BJ (cell line): ENCODE results near the gene GABRR2. TPM values are rescaled to one million over a fixed set of nuclear protein-coding genes. Genes with fewer than 3 reads are reported as not detected.

Source experiments
- CTCF ChIA-PET: fragments of 350-600 bp; formaldehyde crosslinking; extraction: SDS; loops from one replicate; lab custom pipeline; 2021; ENCODE audit warnings: antibody characterized with exemption, inconsistent platforms; lab: Yijun Ruan, JAX
- POLR2A ChIA-PET: fragments of 300-600 bp; sonication (Branson Sonifier 250); formaldehyde crosslinking; extraction: SDS; loops from one replicate; lab custom pipeline; 2021; ENCODE audit warnings: antibody characterized with exemption; lab: Charles Lee
- DNase-seq: peaks from one replicate; pipeline ENCODE4 v3.0.0-alpha.2; 2011; ENCODE audit warnings: low read depth
- H3K27me3 ChIP-seq: 2 replicates; pipeline ENCODE4 v1.6.0; 2011; ENCODE audit warnings: low read length; ENCODE audit not compliant: control insufficient read depth, insufficient read depth
- H3K36me3 ChIP-seq: 2 replicates; pipeline ENCODE4 v1.5.1; 2011; ENCODE audit warnings: low read length; ENCODE audit not compliant: control insufficient read depth, insufficient read depth
- H3K4me3 ChIP-seq: 2 replicates; pipeline ENCODE4 v1.5.1; 2011; ENCODE audit warnings: low read depth, mild to moderate bottlenecking, control low read depth, low read length
- polyA plus RNA-seq: library from polyadenylated mRNA; depleted of rRNA; stranded (reverse); fragments of >200 nt; gene quantifications from 2 replicates; pipeline ENCODE4 v1.2.3, GENCODE V29; 2011
- TF ChIP-seq, protein P1 (sequence below): IDR thresholded peaks from 2 replicates; pipeline ENCODE4 v1.5.1; 2011; ENCODE audit warnings: low read depth, mild to moderate bottlenecking, control low read depth, inconsistent platforms, low read length, moderate library complexity; ENCODE audit not compliant: insufficient read depth

The GABRR2 gene
- polyA plus RNA-seq, 1 experiment: 0.31 TPM

DNA sequence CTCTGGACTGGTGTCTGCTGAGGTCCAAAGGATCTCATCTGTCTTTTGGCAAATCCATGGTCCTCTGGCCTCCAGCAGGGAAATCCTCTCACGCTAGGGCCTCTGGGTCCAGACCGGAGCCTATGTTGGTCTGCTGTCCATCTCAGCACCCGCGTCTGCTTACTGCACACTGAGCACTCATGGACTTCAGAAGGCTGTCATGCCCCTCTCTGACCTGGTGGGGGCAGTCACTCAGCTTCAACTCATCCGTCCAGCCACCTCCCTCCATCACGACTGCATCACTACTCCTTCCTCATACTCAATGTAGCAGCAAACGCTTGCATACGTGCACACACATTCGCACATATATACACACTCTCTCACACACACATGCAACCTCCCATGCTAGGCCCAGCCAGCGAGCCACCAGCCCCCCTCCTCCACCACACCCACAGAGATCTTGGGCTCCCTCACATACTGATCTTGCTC is 33.3 kb downstream of the GABRR2 start:
- POLR2A ChIA-PET: no interaction called here
- Histone ChIP-seq H3K27me3 (peaks cover 7% of the 10 kb centered on the region), H3K4me3 (no peak overlapping the region), H3K36me3 (no peaks in the 10 kb centered on the region)
- no peak for DNase-seq
- CTCF ChIA-PET: interaction anchor here (1.4 to 1.6 kb wide), 2 partner anchors 11 to 161 kb away, joined by 3 to 4 read pairs; no protein-coding TSS in a partner anchor
- TF ChIP-seq, protein P1, sequence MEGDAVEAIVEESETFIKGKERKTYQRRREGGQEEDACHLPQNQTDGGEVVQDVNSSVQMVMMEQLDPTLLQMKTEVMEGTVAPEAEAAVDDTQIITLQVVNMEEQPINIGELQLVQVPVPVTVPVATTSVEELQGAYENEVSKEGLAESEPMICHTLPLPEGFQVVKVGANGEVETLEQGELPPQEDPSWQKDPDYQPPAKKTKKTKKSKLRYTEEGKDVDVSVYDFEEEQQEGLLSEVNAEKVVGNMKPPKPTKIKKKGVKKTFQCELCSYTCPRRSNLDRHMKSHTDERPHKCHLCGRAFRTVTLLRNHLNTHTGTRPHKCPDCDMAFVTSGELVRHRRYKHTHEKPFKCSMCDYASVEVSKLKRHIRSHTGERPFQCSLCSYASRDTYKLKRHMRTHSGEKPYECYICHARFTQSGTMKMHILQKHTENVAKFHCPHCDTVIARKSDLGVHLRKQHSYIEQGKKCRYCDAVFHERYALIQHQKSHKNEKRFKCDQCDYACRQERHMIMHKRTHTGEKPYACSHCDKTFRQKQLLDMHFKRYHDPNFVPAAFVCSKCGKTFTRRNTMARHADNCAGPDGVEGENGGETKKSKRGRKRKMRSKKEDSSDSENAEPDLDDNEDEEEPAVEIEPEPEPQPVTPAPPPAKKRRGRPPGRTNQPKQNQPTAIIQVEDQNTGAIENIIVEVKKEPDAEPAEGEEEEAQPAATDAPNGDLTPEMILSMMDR: peak; percentile 50

DNA sequence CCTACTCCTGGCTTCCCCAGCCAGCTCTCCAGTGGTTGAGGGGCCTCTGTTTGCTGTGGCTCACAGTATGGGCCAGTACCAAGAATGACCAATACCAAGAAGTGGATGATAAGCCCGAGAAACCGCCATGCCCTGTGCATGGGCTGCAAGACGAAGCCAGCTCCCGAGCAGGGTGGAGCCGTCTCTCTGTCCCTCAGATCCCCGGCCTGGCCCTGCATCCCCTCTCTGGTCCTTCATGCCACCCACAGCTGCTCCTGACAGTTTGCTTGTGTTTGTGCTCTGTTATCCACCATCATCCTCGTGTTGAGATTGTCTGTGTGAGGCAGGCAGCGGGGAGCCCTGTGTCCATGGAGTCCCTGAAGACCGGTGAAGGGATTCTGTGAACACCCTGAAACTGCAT is 36.1 kb downstream of the GABRR2 start:
- no peaks in the 10 kb centered on the region for H3K36me3 ChIP-seq
- DNase-seq: no peak
- no peak overlapping the region for H3K4me3 ChIP-seq
- ChIA-PET POLR2A (no interaction called here), CTCF (interaction anchor here (2.1 kb wide), 1 partner anchor 11 kb away, joined by 6 read pairs; no protein-coding TSS in a partner anchor)
- H3K27me3 ChIP-seq: peaks cover 4% of the 10 kb centered on the region
- TF ChIP-seq, protein P1: no peak

DNA sequence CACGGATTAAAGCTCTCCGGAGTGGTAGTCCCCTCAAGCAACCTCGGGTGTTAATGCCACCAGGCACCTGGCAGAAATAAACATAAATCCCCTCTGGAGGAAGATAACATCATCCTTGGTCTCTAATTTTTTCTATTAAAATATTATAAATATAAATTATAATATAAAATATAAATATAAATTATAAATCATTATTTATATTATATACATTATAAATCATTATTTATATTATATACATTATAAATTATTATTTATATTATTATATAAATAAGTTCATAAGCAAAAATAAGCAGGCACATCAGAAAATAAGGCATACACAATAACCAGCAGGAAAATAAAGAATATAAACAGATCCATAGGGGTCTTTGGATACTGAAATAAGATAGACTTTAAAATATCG is 39.2 kb downstream of the GABRR2 start:
- DNase-seq: no peak
- ChIA-PET CTCF (no interaction called here), POLR2A (no interaction called here)
- Histone ChIP-seq H3K4me3 (no peak overlapping the region), H3K36me3 (no peaks in the 10 kb centered on the region), H3K27me3 (peaks cover 4% of the 10 kb centered on the region)
- TF ChIP-seq, protein P1: no peak

DNA sequence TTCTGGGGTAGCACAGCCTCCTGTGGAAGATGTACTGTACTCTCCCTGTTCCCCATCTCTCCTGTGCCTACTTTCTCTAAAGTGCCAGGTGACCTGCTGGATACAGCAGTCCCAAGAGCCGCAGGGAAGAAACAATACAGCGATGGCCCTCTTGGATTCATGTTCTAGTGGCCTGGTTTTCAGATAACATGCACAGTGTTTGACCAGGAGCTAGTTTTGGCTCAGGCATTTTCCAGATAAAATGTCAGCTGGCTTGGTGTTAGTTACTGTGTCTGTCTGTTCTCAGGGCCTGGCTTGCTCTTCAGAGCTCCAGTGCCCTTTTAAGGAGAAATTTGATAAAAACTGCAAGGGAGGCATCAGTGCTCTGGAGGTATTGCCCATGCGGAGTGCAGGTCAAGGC is 41.3 kb downstream of the GABRR2 start:
- Histone ChIP-seq H3K27me3 (peaks cover 3% of the 10 kb centered on the region; the same call in 1 of the 2 replicates), H3K4me3 (no peak overlapping the region), H3K36me3 (no peaks in the 10 kb centered on the region)
- POLR2A ChIA-PET: no interaction called here
- DNase-seq: no peak
- TF ChIP-seq, protein P1: no peak
- CTCF ChIA-PET: no interaction called here

DNA sequence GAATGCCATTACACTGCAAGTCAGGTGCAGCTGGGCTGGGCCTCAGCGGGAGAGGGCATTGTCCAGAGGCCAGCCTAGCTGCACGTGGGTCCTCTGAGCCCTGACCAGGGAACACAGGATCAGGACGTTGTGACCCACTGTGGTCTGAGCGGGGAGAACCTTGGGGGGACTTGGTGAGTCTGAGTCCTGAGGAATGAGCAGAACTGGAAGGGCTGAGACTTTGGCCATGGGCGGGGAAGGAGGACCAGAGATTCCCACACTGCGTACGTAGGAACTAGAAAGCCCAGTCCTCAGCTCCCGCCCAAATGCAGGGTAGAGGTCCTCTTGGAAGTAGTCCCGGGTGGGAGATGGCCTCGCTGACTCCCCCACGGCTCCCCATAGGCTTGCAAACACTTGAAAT is 42.5 kb downstream of the GABRR2 start:
- no peaks in the 10 kb centered on the region for H3K36me3 ChIP-seq
- TF ChIP-seq, protein P1: no peak
- DNase-seq: no peak
- ChIA-PET POLR2A (no interaction called here), CTCF (no interaction called here)
- no peak overlapping the region for H3K4me3 ChIP-seq
- peaks cover 3% of the 10 kb centered on the region; the same call in 1 of the 2 replicates for H3K27me3 ChIP-seq
